NAMALWA (cell line): ENCODE data around the gene GPC5.
"Not testable (repeated sequence)": the region's sequence is repeated elsewhere in the genome, so short reads cannot be mapped to it uniquely, and the experiment has no call there.

Experiments used
- DNase-seq: peaks from one replicate; pipeline ENCODE4 v3.0.0-alpha.2; 2015; ENCODE audit warnings: low spot score

The GPC5 gene

GRCh38 chr13:92270990-92271389, 872.6 kb downstream of the GPC5 start:
- DNase-seq = no peak

- DNase-seq = no peak
These were observed 873.8 kb downstream of the GPC5 start for GRCh38 chr13:92272177-92272576.

GRCh38 chr13:92280986-92281385, 882.6 kb downstream of the GPC5 start:
- DNase-seq = not testable (repeated sequence)

GRCh38 chr13:92290718-92291307, 892.4 kb downstream of the GPC5 start:
- DNase-seq = not testable (repeated sequence)

GRCh38 chr13:92294533-92294932, 896.1 kb downstream of the GPC5 start:
- not testable (repeated sequence) for DNase-seq

GRCh38 chr13:92296154-92296671, 897.8 kb downstream of the GPC5 start:
- not testable (repeated sequence) for DNase-seq

GRCh38 chr13:92297971-92298942, 899.8 kb downstream of the GPC5 start:
- no peak for DNase-seq

GRCh38 chr13:92300651-92301050, 902.2 kb downstream of the GPC5 start:
- DNase-seq = no peak

- no peak for DNase-seq
These were observed 905.0 kb downstream of the GPC5 start for GRCh38 chr13:92303428-92303827.

- no peak for DNase-seq
These were observed 909.3 kb downstream of the GPC5 start for GRCh38 chr13:92307752-92308151.

- DNase-seq = no peak
These were observed 914.4 kb downstream of the GPC5 start for GRCh38 chr13:92312823-92313222.

GRCh38 chr13:92313382-92313781, 915.0 kb downstream of the GPC5 start:
- DNase-seq = no peak

- DNase-seq = no peak
These were observed 916.8 kb downstream of the GPC5 start for GRCh38 chr13:92315265-92315664.

- no peak for DNase-seq
These were observed 917.6 kb downstream of the GPC5 start for GRCh38 chr13:92316030-92316429.

- no peak for DNase-seq
These were observed 918.6 kb downstream of the GPC5 start for GRCh38 chr13:92317066-92317465.

- DNase-seq = no peak
These were observed 921.9 kb downstream of the GPC5 start for GRCh38 chr13:92320323-92320722.

GRCh38 chr13:92321174-92321573, 922.8 kb downstream of the GPC5 start:
- no peak for DNase-seq

- DNase-seq = no peak
These were observed 947.2 kb downstream of the GPC5 start for GRCh38 chr13:92345627-92346026.

- no peak for DNase-seq
These were observed 947.6 kb downstream of the GPC5 start for GRCh38 chr13:92346046-92346445.

GRCh38 chr13:92354583-92354982, 956.2 kb downstream of the GPC5 start:
- no peak for DNase-seq

- no peak for DNase-seq
These were observed 956.8 kb downstream of the GPC5 start for GRCh38 chr13:92355213-92355612.

- DNase-seq = no peak
These were observed 964.3 kb downstream of the GPC5 start for GRCh38 chr13:92362717-92363116.

GRCh38 chr13:92365904-92366303, 967.5 kb downstream of the GPC5 start:
- DNase-seq = no peak
